ENCODE measurements around the gene QSOX2. TPM values are rescaled to one million over a fixed set of nuclear protein-coding genes. Genes with fewer than 3 reads are reported as not detected.

The QSOX2 gene
- 10 to 100 TPM in 1 of 4 donors, 1 to 10 TPM in 3; 5.6 to 18.5 (median 6.6) TPM for total RNA-seq

- peak; percentile 83 for ATAC-seq (ENCODE audit: low FRiP score)
- DNase-seq (ENCODE audit: low spot score): peak; percentile 67
- no peak for TF ChIP-seq CTCF (IDR thresholded peaks at IDR 0.05)
Observed at GRCh38 chr9:136245219-136246150, at the start of gene QSOX2. Gene QSOX2, minus strand, starts transcription at chr9:136245812. Its CDS starts 9 bp downstream, at chr9:136245803.

- no peak for DNase-seq (ENCODE audit: low spot score)
- ATAC-seq (ENCODE audit: low FRiP score): no peak
- no peak for TF ChIP-seq CTCF (IDR thresholded peaks at IDR 0.05)
Observed at GRCh38 chr9:136295055-136295454, 49.4 kb upstream of the QSOX2 start.

GRCh38 chr9:136294437-136294836 is 48.8 kb upstream of the QSOX2 start:
- TF ChIP-seq CTCF (IDR thresholded peaks at IDR 0.05): no peak
- ATAC-seq (ENCODE audit: low FRiP score) (no peak), DNase-seq (ENCODE audit: low spot score) (no peak)

GRCh38 chr9:136293476-136294077 is 48.0 kb upstream of the QSOX2 start:
- ATAC-seq (ENCODE audit: low FRiP score) (no peak), DNase-seq (ENCODE audit: low spot score) (no peak)
- TF ChIP-seq CTCF (IDR thresholded peaks at IDR 0.05): no peak

GRCh38 chr9:136292591-136293448 is 47.2 kb upstream of the QSOX2 start:
- DNase-seq (ENCODE audit: low spot score): no peak
- no peak for TF ChIP-seq CTCF (IDR thresholded peaks at IDR 0.05)
- no peak for ATAC-seq (ENCODE audit: low FRiP score)

GRCh38 chr9:136292026-136292538 is 46.5 kb upstream of the QSOX2 start:
- no peak for TF ChIP-seq CTCF (IDR thresholded peaks at IDR 0.05)
- DNase-seq (ENCODE audit: low spot score) (no peak), ATAC-seq (ENCODE audit: low FRiP score) (no peak)
